Neuron (in vitro differentiated cells): Measurements from ENCODE around the gene SLC25A33.

ENCODE experiments used
- H2AFZ ChIP-seq: one replicate; pipeline ENCODE4 v1.6.1; 2013; ENCODE audit warnings: low read depth, mild to moderate bottlenecking, inconsistent platforms, low read length, moderate library complexity
- H3K27me3 ChIP-seq: one replicate; pipeline ENCODE4 v1.6.1; 2013; ENCODE audit warnings: low read length; ENCODE audit not compliant: insufficient read depth
- H3K36me3 ChIP-seq: one replicate; pipeline ENCODE4 v1.6.1; 2013; ENCODE audit warnings: low read length; ENCODE audit not compliant: insufficient read depth
- H3K4me1 ChIP-seq: one replicate; pipeline ENCODE4 v1.6.1; 2013; ENCODE audit warnings: low read length; ENCODE audit not compliant: insufficient read depth
- H3K4me3 ChIP-seq: 2 replicates; pipeline ENCODE4 v1.5.1; 2013; ENCODE audit warnings: mild to moderate bottlenecking, low read length, moderate library complexity
- H3K9me3 ChIP-seq: one replicate; pipeline ENCODE4 v1.6.1; 2013; ENCODE audit warnings: low read length

The SLC25A33 gene

DNA sequence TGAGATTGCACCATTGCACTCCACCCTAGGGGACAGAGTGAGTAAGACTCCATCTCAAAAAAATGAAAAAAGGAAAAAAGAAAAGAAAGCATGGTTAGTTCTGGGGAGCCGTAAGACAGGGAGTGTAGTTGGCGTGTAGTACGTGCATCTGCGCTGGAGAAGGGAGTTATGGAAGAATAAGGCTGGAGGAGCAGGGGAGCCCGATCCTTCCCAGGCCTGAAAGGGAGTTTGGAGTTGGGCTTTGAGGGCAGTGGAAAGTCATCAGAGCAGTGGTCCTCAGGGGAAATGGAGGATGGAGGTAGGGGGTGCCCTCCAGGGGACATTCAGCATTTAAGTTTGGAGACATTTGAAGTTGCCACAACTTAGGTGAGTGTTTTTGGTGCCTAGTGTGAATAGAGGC, 38.2 kb downstream of the SLC25A33 start:
- Histone ChIP-seq H3K4me3 (no peak overlapping the region), H3K27me3 (no peaks in the 10 kb centered on the region), H3K36me3 (peaks cover 58% of the 10 kb centered on the region), H3K9me3 (no peaks in the 10 kb centered on the region), H3K4me1 (no peaks in the 10 kb centered on the region), H2AFZ (no peak overlapping the region)

DNA sequence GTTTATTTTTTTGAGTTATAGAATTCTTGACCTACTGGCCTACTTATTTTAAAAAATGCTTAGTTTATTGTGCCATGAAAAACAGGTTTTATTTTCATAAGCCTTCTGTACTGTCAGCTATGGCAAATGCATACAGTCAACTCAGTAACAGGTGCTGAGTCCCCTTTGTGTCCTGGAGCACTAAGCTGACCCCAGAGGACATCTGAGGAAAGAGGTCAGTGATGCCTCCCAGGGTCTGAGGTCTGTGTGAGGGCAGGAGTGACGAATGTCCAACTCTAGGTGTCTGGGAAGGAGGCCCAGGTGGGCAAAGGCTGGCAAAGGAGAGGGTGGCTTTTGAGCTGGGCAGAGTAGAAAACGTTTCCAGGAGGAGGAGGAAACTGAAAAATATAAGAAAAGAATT, 41.7 kb downstream of the SLC25A33 start:
- Histone ChIP-seq H3K4me1 (no peaks in the 10 kb centered on the region), H3K4me3 (no peak overlapping the region), H3K36me3 (peaks cover 46% of the 10 kb centered on the region), H3K27me3 (no peaks in the 10 kb centered on the region), H3K9me3 (no peaks in the 10 kb centered on the region), H2AFZ (no peak overlapping the region)

DNA sequence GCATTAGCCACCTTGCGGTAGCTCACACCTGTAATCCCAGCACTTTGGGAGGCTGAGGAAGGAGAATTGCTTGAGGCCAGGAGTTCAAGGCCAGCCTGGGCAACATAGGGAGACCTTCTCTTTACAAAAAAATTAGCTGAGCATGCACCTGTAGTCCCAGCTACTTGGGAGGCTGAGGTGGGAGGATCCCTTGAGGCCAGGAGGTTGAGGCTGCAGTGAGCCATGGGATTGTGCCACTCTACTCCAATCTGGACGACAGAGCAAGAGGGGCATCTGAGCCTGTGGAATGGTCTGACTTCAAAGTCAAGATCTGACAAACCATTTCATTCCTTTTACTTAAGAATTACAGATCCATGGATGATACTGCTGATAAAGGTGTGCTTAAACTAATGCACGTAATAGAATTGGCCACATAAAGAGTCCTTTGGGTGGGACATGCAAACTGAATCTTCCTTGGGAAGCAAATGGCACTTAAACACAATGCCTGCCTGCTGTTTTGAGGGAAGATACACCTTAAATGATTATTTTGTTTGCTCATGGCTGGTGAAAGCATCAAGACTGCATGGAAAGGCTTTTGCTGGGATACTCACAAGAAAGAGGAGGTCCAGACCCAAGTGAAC, 47.0 kb downstream of the SLC25A33 start:
- Histone ChIP-seq H3K9me3 (no peaks in the 10 kb centered on the region), H3K4me3 (no peak overlapping the region), H3K27me3 (no peaks in the 10 kb centered on the region), H3K36me3 (peaks cover 10% of the 10 kb centered on the region), H3K4me1 (peaks cover 20% of the 10 kb centered on the region), H2AFZ (no peak overlapping the region)

DNA sequence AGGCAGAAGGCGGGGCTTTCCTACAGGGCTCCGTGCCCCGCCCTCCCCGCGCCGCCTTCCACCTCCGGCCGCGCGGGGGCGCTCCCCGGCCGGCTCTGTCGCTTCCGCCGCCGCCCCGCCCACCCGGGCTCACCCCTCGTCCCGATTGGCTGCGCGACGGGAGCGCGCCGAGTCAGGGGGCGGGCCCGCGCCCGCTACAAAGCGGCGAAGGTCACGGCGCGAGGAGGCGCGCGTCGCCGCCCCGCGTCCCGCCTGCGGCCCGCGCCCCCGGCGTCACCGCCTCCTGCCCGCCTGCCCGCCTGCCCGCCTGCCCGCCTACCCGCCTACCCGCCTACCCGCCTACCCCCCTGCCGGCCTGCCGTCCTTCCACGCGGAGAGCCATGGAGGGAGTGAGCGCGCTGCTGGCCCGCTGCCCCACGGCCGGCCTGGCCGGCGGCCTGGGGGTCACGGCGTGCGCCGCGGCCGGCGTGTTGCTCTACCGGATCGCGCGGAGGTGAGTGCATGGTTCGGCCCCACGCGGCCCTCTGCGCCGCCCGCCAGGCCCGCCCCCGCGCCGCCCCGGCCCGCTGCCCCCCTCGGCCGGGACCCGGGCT, 49.4 kb downstream of the SLC25A33 start, which contains the start of gene TMEM201:
Gene TMEM201, plus strand, starts transcription at position 361 of the 593 bp plus-strand sequence. Its CDS starts 20 bp downstream, at position 381.
- Histone ChIP-seq H3K4me3 (peak within 1 kb of the TSS; percentile 89), H2AFZ (peak within 1 kb of the TSS; percentile 4), H3K27me3 (no peaks in the 10 kb centered on the region), H3K36me3 (no peaks in the 10 kb centered on the region), H3K4me1 (peaks cover 43% of the 10 kb centered on the region), H3K9me3 (no peaks in the 10 kb centered on the region)

DNA sequence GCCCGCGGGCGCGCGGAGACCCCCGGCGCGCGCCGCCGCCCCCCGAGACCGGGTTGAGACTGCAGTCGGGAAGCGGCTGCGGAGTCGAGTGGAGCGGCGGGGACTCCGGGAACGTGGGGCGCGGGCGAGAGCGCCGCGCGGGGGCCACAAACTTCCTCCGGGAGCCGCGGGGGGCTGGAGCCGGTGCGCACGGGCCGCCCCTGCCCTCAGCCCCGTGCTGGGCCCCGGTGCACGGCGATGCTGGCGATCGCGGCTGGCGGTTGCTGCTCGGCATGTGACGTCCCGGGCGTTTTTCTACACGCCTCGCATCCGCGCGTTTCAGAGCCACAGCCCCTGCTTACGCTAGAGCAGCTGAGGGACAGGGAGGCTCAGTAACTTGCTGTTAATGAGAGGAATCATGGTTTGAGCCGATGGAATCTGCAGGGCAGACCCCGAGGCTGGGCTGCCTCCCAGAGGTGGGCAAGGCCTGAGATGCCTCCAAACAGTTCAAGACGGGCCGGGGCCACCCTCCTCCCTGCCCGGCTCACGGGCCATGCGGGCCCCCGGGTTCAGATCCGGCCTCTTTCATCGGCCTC, 50.0 kb downstream of the SLC25A33 start:
- Histone ChIP-seq H3K4me1 (peaks cover 48% of the 10 kb centered on the region), H3K36me3 (no peaks in the 10 kb centered on the region), H2AFZ (no peak overlapping the region), H3K9me3 (no peaks in the 10 kb centered on the region), H3K27me3 (no peaks in the 10 kb centered on the region), H3K4me3 (peak overlapping the region; percentile 89)

DNA sequence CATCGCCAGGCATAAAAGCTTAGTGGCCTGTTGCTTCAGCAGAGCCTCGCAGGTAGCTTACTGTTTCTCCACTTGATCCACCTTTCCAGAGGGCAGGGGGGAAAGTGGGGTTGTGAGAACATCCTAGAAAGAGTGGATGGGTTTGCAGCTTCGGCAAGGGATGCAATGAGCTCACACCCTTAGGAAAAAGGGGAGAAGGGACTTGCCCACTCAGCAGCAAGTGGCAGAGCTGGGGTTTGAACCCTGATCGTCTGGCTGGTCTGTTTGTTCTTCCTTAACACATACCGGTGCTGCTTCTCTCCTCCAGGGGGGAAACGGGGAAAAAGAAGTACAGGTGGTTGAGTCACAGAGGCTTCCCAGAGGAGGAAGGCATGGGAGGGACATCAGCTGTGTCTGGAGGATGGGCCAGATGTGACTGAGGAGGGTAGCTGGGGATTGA, 50.5 kb downstream of the SLC25A33 start:
- Histone ChIP-seq H3K4me1 (peaks cover 53% of the 10 kb centered on the region), H3K9me3 (no peaks in the 10 kb centered on the region), H3K27me3 (no peaks in the 10 kb centered on the region), H2AFZ (no peak overlapping the region), H3K4me3 (peak overlapping the region; percentile 89), H3K36me3 (no peaks in the 10 kb centered on the region)

DNA sequence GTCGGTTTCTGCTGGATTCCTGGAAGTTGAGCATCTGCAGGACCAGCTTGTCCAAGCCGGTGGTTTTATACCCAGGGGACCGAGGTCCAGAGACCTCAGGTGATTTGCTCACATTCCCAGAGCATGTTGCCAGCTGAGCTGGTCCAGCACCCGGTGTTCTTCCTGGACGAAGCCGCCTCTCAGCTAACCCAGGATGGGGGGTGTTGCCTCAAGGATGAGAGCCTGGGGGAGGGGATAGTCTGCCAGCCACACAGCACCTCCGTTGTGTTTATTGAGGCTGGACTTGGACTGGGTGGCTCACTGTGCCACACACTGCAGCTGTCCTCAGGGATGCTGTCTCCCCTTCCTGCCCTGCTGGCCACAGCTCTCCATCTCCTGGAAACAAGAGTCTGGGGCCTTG, 50.9 kb downstream of the SLC25A33 start:
- H3K36me3 ChIP-seq = no peaks in the 10 kb centered on the region
- H2AFZ ChIP-seq = no peak overlapping the region
- no peaks in the 10 kb centered on the region for H3K9me3 ChIP-seq
- H3K4me3 ChIP-seq = peak overlapping the region; percentile 89
- peaks cover 53% of the 10 kb centered on the region for H3K4me1 ChIP-seq
- no peaks in the 10 kb centered on the region for H3K27me3 ChIP-seq

DNA sequence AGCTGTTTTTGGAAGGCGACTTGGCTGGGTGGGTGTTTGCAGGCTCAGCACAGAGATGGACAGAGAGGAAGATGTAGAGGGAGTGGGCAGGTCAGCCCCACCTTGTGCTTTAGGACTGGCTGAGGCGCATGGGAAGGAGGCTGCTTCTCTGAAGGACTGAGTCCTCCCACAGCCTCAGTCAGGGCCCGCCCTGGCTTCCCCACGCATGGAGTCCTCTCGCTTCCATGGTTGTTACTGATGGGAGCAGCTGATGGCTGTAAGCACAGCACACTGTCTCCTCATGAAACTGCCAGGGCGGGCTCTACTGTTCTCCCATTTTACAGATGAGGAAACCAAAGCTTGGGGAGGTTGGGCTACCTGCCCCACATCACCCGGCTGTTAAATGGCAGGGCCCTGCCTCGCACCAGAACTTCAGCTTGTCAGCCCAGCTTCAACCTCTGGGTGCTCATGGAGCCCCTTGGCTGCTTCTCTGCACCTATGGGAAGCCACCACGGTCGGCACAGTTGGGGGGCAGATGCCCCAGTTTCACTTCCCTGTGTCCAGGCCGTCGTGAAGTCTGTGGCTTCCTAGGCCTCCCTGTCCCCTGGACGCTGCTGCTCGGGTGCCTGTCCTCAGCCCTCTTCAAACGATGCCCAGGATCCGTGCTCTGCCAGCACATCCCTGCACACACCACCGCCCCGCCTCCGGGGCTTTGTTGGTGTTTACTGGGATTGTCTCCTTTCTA, 51.8 kb downstream of the SLC25A33 start:
- no peak overlapping the region for H3K4me3 ChIP-seq
- H3K9me3 ChIP-seq = no peaks in the 10 kb centered on the region
- peaks cover 53% of the 10 kb centered on the region for H3K4me1 ChIP-seq

DNA sequence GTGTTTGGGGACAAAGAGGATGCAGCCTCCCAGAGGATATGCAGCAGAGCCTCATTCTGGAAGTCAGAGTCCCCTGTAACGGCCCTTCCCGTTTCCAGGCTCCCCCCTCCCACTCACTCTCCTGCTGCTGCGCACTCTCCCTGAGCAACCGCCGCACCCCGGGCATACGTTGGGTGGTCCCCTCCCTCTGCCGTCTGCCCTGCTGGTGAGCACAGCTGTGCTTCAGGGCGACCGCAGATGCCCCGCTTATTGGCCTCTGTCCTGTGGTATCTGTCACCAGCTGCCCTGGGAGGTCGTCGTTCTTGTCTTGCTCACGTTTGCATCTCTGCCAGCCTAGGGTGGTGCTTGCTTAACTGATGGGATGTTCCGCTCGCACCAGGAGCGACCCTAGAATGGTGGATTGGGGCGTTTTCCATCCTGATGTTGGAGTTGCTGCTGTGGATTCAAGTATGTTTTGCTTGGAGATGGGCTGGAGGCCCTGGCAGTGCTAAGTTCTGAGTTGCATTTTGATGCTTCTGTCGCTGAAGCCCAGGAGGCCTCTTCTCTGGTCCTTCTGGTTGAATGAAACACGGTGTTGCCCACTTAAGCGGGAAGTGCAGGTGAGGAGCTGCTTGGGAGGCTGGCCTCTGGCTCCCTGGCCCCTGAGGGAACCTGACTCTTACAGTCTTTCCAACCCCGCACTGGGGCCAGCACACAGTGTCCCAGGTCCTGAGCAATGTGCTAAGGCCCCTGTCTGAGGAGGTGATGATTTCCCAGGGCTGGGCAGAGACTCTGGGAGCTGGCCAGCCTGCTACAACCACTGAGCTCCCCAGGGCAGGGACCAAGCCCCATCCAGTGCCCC, 52.6 kb downstream of the SLC25A33 start:
- Histone ChIP-seq H3K4me1 (peaks cover 53% of the 10 kb centered on the region), H3K4me3 (no peak overlapping the region), H3K36me3 (peaks cover 6% of the 10 kb centered on the region), H3K9me3 (no peaks in the 10 kb centered on the region), H3K27me3 (no peaks in the 10 kb centered on the region), H2AFZ (no peak overlapping the region)

More for the DNA sequence above, 51.8 kb downstream of the SLC25A33 start:
- Histone ChIP-seq H3K27me3 (no peaks in the 10 kb centered on the region), H3K36me3 (no peaks in the 10 kb centered on the region), H2AFZ (no peak overlapping the region)

DNA sequence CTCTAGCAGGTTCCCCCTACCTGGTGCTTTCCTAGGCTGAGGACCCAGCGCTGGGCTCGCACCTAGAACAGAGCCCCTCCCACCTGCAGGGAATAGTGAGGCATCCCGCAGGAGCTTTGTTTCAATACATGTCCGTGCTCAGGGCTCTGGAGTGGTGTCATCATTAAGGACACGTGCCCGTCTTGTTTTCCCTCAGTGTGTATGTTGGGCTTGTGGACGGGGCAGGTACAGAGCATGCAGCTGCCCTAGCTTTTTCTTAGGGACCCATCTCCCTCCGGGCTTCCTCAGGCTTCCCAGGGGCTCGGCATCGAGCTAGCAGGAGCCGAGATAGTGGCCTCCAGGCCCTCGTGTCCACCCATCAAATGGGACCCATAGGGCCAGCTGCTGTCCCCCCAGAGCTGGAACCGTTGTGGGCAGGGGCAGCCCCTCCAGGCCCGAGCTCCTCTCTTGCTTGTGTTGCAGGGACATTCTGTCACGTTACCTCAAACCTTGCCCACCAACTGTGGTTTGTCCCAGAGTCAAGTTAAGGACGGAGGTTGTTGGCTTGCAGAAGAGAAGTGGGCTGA, 53.3 kb downstream of the SLC25A33 start:
- Histone ChIP-seq H3K36me3 (peaks cover 13% of the 10 kb centered on the region), H2AFZ (no peak overlapping the region), H3K4me1 (peaks cover 53% of the 10 kb centered on the region), H3K27me3 (no peaks in the 10 kb centered on the region), H3K9me3 (no peaks in the 10 kb centered on the region), H3K4me3 (no peak overlapping the region)

DNA sequence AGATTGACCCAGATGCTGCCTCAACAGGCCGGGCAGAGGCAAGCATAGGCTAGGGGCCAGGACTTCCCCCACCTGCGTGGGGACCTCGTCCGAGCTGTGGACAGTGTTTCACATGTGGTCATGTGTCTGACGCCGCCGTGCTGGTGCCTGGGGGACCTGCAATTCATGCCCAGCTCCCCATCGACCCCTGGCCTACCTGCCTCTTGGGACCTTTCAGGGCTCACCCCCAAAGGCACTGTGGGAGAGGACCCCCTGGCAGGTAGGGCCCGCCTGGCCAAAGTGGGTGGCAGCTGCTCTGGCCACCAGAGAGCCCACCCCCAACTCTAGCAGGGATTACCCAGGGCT, 53.9 kb downstream of the SLC25A33 start:
- H3K4me3 ChIP-seq = no peak overlapping the region
- H2AFZ ChIP-seq = no peak overlapping the region

More for the DNA sequence above, 53.9 kb downstream of the SLC25A33 start:
- no peaks in the 10 kb centered on the region for H3K27me3 ChIP-seq
- H3K36me3 ChIP-seq = peaks cover 17% of the 10 kb centered on the region
- H3K4me1 ChIP-seq = peaks cover 53% of the 10 kb centered on the region
- H3K9me3 ChIP-seq = no peaks in the 10 kb centered on the region
